NCI-H524 (cell line): ENCODE data around the gene OCA2.
"Not testable (repeated sequence)": the region's sequence is repeated elsewhere in the genome, so short reads cannot be mapped to it uniquely, and the experiment has no call there.

Experiments used
- DNase-seq, 2 experiments: peaks; one replicate each; lab custom pipeline; 2025; lab: John Stamatoyannopoulos, UW

The OCA2 gene

DNA sequence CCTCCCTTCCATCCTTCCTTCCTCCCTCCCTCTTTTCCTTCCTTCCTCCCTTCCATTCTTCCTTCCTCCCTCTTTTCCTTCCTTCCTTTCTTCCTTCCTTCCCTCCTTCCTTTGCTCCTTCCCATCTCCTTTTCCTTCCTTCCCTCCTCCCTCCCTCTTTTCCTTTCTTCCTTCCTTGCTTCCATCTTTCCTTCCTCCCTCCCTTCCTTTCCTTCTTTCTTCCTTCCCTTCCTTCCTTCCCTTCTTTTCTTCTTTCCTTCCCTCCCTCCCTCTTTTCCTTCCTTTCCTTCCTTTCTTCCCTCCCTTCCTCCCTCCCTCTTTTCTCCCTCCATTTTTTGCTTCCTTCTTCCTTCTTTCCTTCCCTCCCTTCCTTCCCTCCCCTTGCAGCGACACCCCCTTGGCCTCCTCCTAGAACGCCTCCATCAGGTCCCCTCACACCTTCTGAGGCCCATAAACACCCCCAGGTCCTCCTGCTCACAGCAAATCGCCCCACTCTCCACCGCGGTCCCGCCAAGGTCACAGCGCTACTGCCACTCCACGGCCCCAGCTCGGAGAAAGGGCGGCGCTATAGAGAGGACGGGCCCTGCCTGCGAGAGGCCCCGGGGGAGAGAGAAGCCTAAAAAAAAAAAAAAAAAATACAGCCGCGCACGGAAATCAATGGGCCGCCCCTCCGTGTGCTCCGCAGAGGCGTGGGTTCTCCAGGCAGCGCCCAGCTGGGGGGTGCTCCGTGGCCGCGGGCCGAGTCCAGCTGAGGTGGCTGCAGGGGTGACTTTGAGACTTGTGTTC lies 328.2 kb downstream of the OCA2 start:
- DNase-seq = no peak

DNA sequence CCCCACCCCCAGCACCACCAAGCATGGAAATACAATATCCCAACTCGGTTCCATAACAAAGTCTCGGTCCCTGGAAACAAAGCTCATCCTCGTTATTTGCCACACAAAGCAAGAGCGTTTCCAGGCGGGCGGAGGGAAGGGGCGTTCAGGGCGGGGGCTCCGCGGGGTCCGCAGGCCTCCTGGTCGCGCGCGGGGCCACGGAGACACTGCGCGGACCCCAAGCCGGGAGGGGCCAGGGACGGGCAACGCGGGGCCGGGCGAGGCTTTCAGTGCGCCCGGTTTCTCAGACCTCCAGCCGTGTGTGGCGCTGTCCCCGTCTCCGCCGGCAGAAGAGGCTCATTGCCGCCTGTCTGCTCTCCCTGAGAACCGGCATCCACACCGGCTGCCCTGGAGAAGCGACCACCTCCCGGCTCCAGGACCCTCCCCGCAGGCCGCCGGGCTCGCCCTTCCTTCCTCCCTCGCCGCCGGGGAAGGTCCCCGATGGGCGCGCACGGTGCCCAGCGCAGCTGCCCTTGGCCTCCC lies 329.0 kb downstream of the OCA2 start:
- DNase-seq = no peak

- DNase-seq = no peak
These were observed 329.5 kb downstream of the OCA2 start for GRCh38 chr15:27769652-27770051.

DNA sequence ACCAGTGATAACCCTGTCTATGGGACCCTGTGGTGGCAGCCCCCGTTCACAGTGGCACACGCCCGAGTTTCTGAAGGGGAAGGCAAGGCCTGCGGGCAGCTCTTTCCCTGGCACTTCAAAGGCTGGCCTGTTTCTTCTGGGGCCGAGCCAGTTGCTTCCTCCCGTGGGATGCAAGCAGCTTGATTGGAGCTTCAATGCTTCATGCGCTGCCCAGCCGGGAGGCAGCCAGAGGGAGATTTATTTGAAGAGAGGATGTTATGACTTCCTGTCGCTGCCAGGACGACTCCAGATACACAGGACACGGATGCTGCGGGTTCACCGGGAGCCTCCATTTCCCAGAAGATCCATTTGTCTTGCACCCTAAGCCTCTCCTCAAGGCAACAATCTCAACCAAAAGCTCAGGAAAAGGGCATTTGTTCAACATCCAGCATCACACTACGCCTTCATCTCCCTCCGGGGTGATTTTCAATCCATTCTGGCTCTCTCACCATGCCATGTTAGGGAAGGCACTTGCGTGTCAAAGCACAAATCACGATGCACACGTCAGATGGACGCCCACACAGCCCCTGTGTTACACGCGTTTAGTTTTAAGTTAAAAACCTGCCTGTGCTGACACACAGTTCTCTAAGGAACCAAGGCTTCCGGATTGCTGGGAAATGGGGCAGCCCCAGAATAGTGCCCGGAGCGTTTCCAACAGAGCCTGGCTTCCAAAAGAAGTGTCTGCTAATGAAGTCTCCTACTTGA lies 330.2 kb downstream of the OCA2 start:
- DNase-seq = no peak

DNA sequence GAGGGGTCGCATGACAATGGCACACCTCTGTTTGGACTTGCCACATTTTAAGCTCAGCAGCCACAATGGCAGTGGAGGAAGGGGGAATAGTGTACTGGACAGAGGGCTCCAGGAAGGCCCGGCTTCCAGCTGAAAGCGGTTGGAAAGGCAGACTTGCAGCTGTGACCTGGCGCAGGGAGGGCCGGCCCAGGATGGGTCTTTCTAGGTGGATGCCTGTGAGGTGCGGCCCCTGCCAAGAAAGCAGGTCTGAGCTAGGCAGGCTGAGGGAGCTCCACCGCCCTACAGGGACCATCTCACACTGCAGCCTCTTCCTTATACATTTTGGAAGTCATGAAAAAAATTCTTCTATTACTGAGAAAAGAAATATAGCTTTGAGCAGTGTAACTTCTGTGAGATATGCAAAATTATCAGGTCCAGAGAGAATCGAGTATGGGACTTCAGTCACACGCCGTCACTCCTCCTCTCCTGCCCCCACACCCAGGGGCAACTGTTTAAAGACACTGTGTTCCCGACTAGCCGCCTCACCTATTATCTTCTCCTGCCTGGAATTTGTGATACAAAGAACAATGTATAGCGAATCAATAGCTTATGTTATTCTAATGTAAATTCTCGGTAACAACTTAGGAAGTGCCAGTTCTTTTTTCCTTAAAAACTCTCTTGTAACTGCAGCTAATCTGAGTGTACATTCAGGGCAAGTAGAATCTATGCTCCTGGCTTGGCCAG lies 331.0 kb downstream of the OCA2 start:
- DNase-seq = no peak

DNA sequence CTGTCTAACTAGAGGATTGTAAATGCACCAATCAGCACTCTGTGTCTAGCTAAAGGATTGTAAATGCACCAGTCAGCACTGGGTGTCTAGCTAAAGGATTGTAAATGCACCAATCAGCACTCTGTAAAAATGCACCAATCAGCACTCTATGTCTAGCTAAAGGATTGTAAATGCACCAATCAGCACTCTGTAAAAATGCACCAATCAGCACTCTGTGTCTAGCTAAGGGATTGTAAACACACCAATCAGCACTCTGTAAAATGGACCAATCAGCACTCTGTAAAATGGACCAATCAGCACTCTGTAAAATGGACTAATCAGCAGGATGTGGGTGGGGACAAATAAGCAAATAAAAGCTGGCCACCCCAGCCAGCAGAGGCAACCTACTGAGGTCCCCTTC lies 331.7 kb downstream of the OCA2 start:
- not testable (repeated sequence) for DNase-seq

GRCh38 chr15:27764339-27764738 lies 334.8 kb downstream of the OCA2 start:
- no peak for DNase-seq

- no peak for DNase-seq
These were observed 335.6 kb downstream of the OCA2 start for GRCh38 chr15:27763514-27763913.

GRCh38 chr15:27762471-27762870 lies 336.6 kb downstream of the OCA2 start:
- no peak for DNase-seq

- peak; percentile 14 to 69 for DNase-seq
These were observed 342.1 kb downstream of the OCA2 start for GRCh38 chr15:27757052-27757451.

DNA sequence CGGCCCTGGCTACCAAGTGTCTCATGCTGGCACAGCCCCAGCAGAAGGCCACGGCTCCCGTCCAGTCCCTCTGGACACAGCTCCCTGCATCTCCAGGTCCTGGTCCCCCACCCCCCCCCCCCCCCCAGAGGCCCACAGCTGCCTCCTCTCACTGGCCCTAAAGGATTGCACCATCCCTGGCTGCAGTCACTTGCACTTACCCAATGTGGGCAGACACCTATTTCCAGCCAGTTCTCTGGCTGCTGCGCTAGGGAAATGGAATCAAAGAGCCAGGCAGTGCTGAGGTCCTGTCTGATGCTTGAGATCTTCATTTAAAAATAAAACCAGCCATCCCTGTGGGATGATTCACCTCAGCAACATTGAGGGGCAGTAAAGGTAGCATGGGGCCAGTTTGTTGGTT lies 346.4 kb downstream of the OCA2 start:
- no peak for DNase-seq

- DNase-seq = no peak
These were observed 351.1 kb downstream of the OCA2 start for GRCh38 chr15:27747997-27748396.

GRCh38 chr15:27746401-27746955 lies 352.6 kb downstream of the OCA2 start:
- DNase-seq = no peak

DNA sequence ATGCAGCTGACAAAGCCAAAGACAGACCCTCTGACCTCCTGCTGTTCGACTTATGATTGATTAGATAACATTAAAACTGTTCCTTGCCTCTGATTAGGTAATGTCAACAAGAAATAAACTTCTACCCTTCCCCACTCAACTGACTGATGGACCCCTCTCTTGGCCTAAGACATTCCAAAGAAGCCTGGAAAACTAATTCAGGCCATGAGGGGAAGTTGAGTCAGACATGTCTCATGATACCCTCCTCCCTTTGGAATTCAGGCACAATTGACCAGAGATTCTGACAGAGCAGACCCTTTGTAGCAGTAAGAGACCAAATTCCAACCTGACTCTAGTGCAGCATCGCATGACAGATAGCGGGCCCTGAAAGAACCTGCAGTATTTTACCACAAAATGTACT lies 354.5 kb downstream of the OCA2 start:
- no peak for DNase-seq

DNA sequence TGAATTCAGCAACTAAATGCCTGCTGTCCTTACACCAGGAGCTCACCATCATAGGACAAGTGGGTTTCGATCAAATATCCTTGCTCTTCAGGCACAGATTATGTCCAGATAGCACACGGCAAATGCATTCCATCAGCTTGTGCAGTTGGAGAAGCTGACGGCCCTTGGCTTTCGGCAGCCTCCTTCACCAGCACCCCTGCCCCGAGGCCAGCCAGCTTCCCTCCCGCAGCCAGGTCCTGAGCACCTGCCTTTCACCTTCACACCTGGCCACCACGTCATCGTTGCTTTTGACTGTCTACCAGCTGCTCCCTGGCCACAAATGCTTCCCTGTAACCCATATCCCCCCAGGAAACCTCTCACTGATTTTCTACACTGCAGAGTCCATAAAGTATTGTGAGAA lies 355.5 kb downstream of the OCA2 start:
- DNase-seq = peak in 1 of 2 experiments; percentile 3

DNA sequence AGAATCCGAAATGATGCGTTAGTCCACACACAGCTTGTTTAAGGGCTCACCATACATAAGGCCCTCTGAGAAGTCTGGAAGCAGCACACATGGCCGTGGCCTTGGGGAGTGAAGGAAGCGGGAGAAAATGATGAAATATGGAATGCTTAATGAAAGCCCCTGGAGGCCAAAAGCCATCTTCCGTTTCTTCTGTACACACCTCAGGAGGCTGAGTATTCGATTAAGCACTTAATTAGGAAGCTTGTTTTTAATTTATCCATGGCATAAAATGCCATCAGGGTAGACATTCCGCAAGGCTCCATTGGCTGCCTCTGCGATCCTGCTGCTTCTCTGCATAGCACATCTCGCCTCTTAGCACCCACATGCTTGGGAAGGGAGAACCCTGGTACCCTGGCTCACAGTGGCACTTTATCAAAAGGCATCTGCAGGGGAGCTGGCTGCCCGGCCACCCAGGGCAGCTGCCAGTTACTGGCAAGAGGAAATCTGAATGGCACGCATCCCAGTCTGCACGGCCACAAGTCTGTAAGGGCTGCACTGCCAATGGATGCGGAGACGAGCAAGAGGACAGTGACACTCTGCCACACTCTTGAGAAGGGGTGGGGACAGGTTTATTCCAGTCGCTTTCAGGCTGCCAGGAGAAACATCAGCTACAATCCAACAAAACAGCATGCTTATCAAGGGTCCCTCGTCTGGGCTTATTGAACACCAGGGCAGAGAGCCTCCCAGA lies 356.2 kb downstream of the OCA2 start:
- DNase-seq = no peak

DNA sequence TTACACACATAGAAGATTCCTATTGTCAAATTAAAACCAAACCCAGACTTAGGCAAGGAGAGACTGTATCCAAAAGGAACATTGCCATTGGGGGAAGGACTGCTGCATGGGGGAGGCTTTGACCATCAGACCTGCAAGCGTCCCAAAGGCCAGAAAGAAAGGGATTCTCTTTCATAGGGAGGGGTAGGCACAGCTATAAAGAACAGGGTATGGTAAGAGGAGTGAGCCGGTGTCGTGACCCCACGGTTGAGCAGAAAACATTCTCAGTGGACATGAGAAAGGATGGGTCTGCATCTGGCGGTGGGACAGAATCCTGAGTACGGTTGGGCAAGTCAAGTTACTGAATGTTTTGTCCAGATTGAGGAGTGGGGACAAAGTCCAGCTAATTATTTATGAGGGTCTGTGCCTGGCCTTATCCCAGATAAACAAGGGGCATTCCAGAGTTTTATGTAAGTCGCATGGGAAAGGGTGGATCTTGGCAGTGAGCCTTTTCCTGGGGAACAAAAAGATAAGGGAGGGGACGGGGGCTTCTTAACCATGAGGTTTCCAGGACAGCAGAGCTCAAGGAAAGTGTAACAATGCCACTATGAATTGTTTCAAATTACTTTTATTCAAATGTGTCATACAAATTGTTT lies 357.8 kb downstream of the OCA2 start:
- DNase-seq = no peak

DNA sequence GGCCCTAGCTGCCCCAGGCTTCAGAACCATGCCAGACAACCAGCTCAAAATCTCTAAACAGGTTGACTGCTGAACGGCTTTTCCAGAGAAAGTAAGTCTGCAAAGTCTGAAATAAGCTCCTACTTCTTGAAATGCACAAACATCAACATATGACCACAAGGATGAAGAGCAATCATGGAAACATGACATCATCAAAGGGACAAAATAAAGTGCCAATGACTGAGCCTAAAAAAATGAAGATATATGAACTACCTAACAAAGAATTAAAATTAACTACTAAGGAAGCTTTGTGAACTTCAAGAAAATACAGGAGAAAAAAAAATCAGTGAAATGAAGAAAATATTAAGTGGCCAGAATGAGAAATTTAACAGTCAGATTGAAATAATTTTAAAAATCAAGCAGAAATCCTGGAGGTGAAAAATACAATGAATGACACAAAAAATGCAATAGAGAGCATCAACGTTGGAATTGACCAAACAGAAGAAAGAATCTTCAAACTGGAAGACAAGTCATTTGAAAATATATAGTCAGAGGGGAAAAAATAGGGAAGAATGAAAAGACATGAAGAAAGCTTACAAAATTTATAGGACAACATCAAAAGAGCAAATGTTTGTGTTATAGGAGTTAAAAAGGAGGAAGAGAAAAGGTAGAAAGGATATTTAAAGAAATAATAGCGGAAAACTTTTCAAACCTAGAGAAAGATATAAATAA lies 364.2 kb downstream of the OCA2 start:
- no peak for DNase-seq

- peak in 1 of 2 experiments; percentile 24 for DNase-seq
These were observed 367.3 kb downstream of the OCA2 start for GRCh38 chr15:27731776-27732175.

DNA sequence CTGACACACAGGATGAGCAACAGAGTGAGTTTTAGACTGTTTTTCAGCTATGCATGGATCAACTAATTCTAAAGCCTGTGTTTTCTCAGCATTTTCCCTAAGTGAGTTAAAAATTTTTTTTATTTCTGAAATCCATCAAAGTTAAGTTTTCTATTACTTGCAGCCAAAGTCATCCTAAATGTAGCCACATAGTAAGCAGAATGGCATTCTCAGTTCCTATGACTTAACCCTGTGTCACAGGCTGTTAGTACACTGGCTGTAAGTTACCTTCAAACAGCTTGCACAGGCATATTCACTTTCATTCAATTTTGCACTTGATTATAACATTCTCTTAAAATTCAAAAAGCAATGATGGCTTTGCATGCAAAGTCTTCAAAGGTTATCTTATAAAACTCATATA lies 368.2 kb downstream of the OCA2 start:
- no peak for DNase-seq
